Endothelial cell of umbilical vein (primary cell): ENCODE measurements around the gene CRYL1. TPM values are rescaled to one million over a fixed set of nuclear protein-coding genes. Genes with fewer than 3 reads are reported as not detected.

Experiments used
- BruUV-seq: library from RNA; stranded (reverse); fragments of 400-500 nt; replicated peaks from 2 replicates; lab custom pipeline; 2021; lab: Mats Ljungman, UMichigan
- CTCF ChIA-PET: fragments of 300-600, 350-600 bp; sonication (Branson Sonifier 250); formaldehyde crosslinking; loops from one replicate; lab custom pipeline; 2021; ENCODE audit warnings: antibody characterized with exemption, inconsistent platforms; lab: Charles Lee
- POLR2A ChIA-PET: fragments of 300-600, 350-600 bp; sonication (Branson Sonifier 250); formaldehyde crosslinking; loops from one replicate; lab custom pipeline; 2021; ENCODE audit warnings: antibody characterized with exemption, inconsistent platforms; lab: Charles Lee
- DNase-seq: peaks from one replicate; pipeline ENCODE4 v3.0.0-alpha.2; 2011; ENCODE audit warnings: low read depth, low spot score
- FAIRE-seq: peaks from 2 replicates; lab custom pipeline; 2011; peaks lifted over from hg19 to GRCh38; lab: Jason Lieb, UNC
- H2AFZ ChIP-seq: 2 replicates; pipeline ENCODE4 v1.6.0; 2012; ENCODE audit warnings: low read depth, low read length, control low read depth, inconsistent platforms
- H3K27ac ChIP-seq: 2 replicates; pipeline ENCODE4 v1.5.1; 2011; ENCODE audit warnings: low read depth, mild to moderate bottlenecking, control low read depth, low read length, moderate library complexity; ENCODE audit not compliant: insufficient read depth
- H3K27me3 ChIP-seq, 2 experiments: 2 replicates each; pipeline versions ENCODE4 v1.6.0 to v1.6.1; 2011; ENCODE audit warnings: low read length in 2 of 2, mixed read lengths in 1 of 2; ENCODE audit not compliant: control insufficient read depth in 2 of 2, insufficient read depth in 2 of 2
- H3K36me3 ChIP-seq, 2 experiments: 2 replicates in 1 of 2; 3 replicates in 1 of 2; pipeline ENCODE4 v1.5.1; 2011; ENCODE audit warnings: low read length in 2 of 2, mild to moderate bottlenecking in 1 of 2, moderate library complexity in 1 of 2; ENCODE audit not compliant: control insufficient read depth in 2 of 2, insufficient read depth in 2 of 2; ENCODE audit errors: extremely low read depth in 1 of 2
- H3K4me1 ChIP-seq: 3 replicates; pipeline ENCODE4 v1.5.1; 2011; ENCODE audit warnings: mild to moderate bottlenecking, low read length; ENCODE audit not compliant: control insufficient read depth, insufficient read depth; ENCODE audit errors: extremely low read depth
- H3K4me2 ChIP-seq: 2 replicates; pipeline ENCODE4 v1.6.1; 2011; ENCODE audit warnings: low read length, control low read depth, mixed read lengths; ENCODE audit not compliant: insufficient read depth
- H3K4me3 ChIP-seq, 3 experiments: fragments of 200-600 bp in 1 of 3; sonication (generic), shearing (Covaris generic) in 1 of 3; replicated peaks in 1 of 3; 2 replicates each; pipeline ENCODE4 v1.5.1; 2011 to 2016; ENCODE audit warnings: control low read depth in 3 of 3, low read length in 3 of 3, mild to moderate bottlenecking in 2 of 3, inconsistent platforms in 1 of 3, low read depth in 1 of 3, moderate library complexity in 1 of 3; ENCODE audit not compliant: insufficient read depth in 1 of 3
- H3K79me2 ChIP-seq: 2 replicates; pipeline ENCODE4 v1.6.0; 2012; ENCODE audit warnings: low read length, inconsistent platforms; ENCODE audit not compliant: control insufficient read depth, insufficient read depth
- H3K9ac ChIP-seq: replicated peaks from 2 replicates; pipeline ENCODE3; 2011; ENCODE audit warnings: low read length, control low read depth; ENCODE audit not compliant: insufficient read depth; ENCODE audit errors: extremely low read depth
- H3K9me1 ChIP-seq: replicated peaks from 3 replicates; pipeline ENCODE4 v1.6.0; 2011; ENCODE audit warnings: mild to moderate bottlenecking, low read length; ENCODE audit not compliant: control insufficient read depth, insufficient read depth; ENCODE audit errors: extremely low read depth
- H3K9me3 ChIP-seq: replicated peaks from 2 replicates; pipeline ENCODE4 v1.5.1; 2012; ENCODE audit warnings: low read length, inconsistent platforms; ENCODE audit not compliant: control insufficient read depth, insufficient read depth
- H4K20me1 ChIP-seq: replicated peaks from 2 replicates; pipeline ENCODE3; 2011; ENCODE audit warnings: mild to moderate bottlenecking, low read length; ENCODE audit not compliant: control insufficient read depth, insufficient read depth; ENCODE audit errors: extremely low read depth
- EZH2 ChIP-seq: IDR thresholded peaks from 2 replicates; pipeline ENCODE4 v1.6.1; 2012; ENCODE audit warnings: borderline replicate concordance, low read depth, mild to moderate bottlenecking, moderate library complexity, low read length, inconsistent platforms; ENCODE audit not compliant: severe bottlenecking
- FOS ChIP-seq: IDR thresholded peaks from 2 replicates; pipeline ENCODE4 v1.6.1; 2011; ENCODE audit warnings: mild to moderate bottlenecking, low read length, moderate library complexity, borderline replicate concordance; ENCODE audit not compliant: insufficient read depth
- GATA2 ChIP-seq: IDR thresholded peaks from 2 replicates; pipeline ENCODE4 v1.7.0; 2011; ENCODE audit warnings: low read depth, mild to moderate bottlenecking, moderate library complexity, mixed read lengths, low read length; ENCODE audit not compliant: insufficient read length, insufficient read depth
- JUN ChIP-seq: IDR thresholded peaks from 2 replicates; pipeline ENCODE4 v1.6.1; 2011; ENCODE audit warnings: borderline replicate concordance, low read depth; ENCODE audit not compliant: insufficient read length, insufficient read depth
- MYC ChIP-seq: IDR thresholded peaks from one replicate; pipeline ENCODE4 v1.6.1; 2011; ENCODE audit warnings: mild to moderate bottlenecking, low read depth, low read length
- POLR2A ChIP-seq: IDR thresholded peaks from 2 replicates; pipeline ENCODE4 v1.6.1; 2012; ENCODE audit warnings: low read depth, mild to moderate bottlenecking, control low read depth, low read length
- POLR2AphosphoS5 ChIP-seq: IDR thresholded peaks from 2 replicates; pipeline ENCODE4 v1.6.1; 2012; ENCODE audit warnings: low read depth, mild to moderate bottlenecking, control low read depth, low read length, moderate library complexity; ENCODE audit not compliant: insufficient read depth
- dilution Hi-C: fragments of 300-500 bp; cut with MboI; formaldehyde crosslinking; loops from one replicate; pipeline ENCODE4 v1.15.0; 2019; ENCODE audit warnings: low sequenced_read_pairs; ENCODE audit not compliant: extremely low pct_ligation_motif_present
- intact Hi-C: fragments of 100-400 bp; cut with micrococcal nuclease; formaldehyde crosslinking; loops from one replicate; pipeline ENCODE4 v1.10.0; 2022
- polyA plus RNA-seq, 4 experiments: library from polyadenylated mRNA; depleted of rRNA in 3 of 4; stranded (reverse) in 3 of 4; unstranded in 1 of 4; fragments of >200 nt; gene quantifications; 2 replicates each; pipeline versions ENCODE4 v1.2.1 to v1.2.3, GENCODE V29; 2011 to 2012; ENCODE audit warnings: missing spikeins in 1 of 4
- total RNA-seq: library from RNA; stranded (reverse); gene quantifications from 2 replicates; pipeline ENCODE4 v1.2.3, GENCODE V29; 2021
- TF ChIP-seq, protein P1 (sequence below), 2 donors: IDR thresholded peaks; 1 replicate in 1 of 2; 2 replicates in 1 of 2; pipeline ENCODE4 v1.5.1; 2011; ENCODE audit warnings: low read length in 2 of 2, mild to moderate bottlenecking in 2 of 2, moderate library complexity in 2 of 2, control low read depth in 1 of 2, inconsistent platforms in 1 of 2, low read depth in 1 of 2; ENCODE audit not compliant: insufficient read depth in 1 of 2; ENCODE audit errors: extremely low read depth in 1 of 2
- TF ChIP-seq, protein P2 (sequence below): IDR thresholded peaks from 2 replicates; pipeline ENCODE4 v1.6.1; 2011; ENCODE audit not compliant: insufficient read depth, insufficient read length

The CRYL1 gene
- total and polyA plus RNA-seq, 2 donors (not counting 3 experiments of a cell fraction or from before 2014, with no cell fraction given), result 13.9 to 39.0 TPM

DNA sequence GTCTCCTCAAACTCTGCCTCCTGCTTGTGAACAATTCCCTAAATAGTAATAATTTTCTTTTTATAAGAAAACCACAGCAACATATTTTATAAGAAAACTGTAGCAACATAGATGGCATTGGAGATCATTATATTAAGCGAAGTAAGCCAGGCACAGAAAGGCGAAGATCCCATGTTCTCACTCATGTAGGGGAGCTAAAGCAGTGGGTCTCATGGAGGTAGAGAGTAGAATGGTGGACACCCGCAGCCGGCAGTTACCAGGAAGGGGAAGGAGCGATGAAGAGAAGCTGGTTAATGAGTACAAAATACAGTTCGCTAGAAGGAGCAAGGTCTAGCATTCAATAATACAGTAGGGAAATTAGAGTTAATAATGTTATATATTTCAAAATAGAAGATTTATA, 42.9 kb downstream of the CRYL1 start:
- no peak overlapping the region for H3K27ac ChIP-seq
- H3K9me3 ChIP-seq, result no peaks in the 10 kb centered on the region
- no peaks in the 10 kb centered on the region for H4K20me1 ChIP-seq
- peaks cover 7% of the 10 kb centered on the region for H3K4me1 ChIP-seq
- no peaks in the 10 kb centered on the region for H3K79me2 ChIP-seq
- TF ChIP-seq POLR2AphosphoS5, result no peak
- TF ChIP-seq POLR2A, result no peak
- H3K4me2 ChIP-seq, result peak overlapping the region; percentile 63
- no peaks in the 10 kb centered on the region for H3K36me3 ChIP-seq
- dilution Hi-C loops (no loop called here), intact Hi-C loops (no loop called here)
- H3K9me1 ChIP-seq, result no peaks in the 10 kb centered on the region
- DNase-seq (no peak), FAIRE-seq (no peak)
- no peak overlapping the region for H3K4me3 ChIP-seq
- no peaks in the 10 kb centered on the region for H3K27me3 ChIP-seq
- H2AFZ ChIP-seq, result peak overlapping the region; percentile 57
- H3K9ac ChIP-seq, result no peak overlapping the region
- BruUV-seq, result no TSS peak
- CTCF ChIA-PET, result interaction anchor here (1.0 to 1.7 kb wide), 2 partner anchors 10 kb away, joined by 6 to 7 read pairs; no protein-coding TSS in a partner anchor
- POLR2A ChIA-PET, result no interaction called here

DNA sequence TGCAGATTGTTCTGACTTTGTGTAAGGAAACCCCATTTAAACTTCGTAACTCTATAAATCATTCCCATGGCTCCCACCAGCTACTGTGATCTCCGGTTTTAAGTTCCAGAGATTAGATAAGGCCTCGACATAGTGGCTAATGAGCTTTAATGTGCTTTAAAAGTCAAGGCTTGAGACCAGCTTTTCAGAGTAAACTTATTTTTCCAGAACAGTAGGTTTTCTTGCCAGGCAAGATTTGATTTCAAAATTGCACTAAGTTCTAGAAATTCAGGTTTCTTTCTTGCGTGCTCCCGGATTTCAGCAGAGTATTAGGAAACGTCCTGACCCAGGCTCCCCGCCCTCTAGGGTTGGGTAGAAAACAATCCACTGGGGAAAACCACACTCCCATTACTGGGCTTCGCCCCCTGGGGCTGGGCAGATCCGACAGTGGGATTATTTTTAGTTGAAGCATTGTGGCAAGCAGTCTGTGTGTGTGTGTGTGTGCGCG, 43.3 kb downstream of the CRYL1 start:
- POLR2A ChIA-PET, result no interaction called here
- CTCF ChIA-PET, result interaction anchor here (0.8 to 1.0 kb wide), 3 partner anchors 11 to 443 kb away, joined by 3 to 6 read pairs (median 4); no protein-coding TSS in a partner anchor
- TF ChIP-seq POLR2AphosphoS5, result no peak
- no peak for TF ChIP-seq GATA2
- no peak for TF ChIP-seq POLR2A
- TF ChIP-seq MYC, result no peak
- TF ChIP-seq FOS, result no peak
- TF ChIP-seq, protein P1, sequence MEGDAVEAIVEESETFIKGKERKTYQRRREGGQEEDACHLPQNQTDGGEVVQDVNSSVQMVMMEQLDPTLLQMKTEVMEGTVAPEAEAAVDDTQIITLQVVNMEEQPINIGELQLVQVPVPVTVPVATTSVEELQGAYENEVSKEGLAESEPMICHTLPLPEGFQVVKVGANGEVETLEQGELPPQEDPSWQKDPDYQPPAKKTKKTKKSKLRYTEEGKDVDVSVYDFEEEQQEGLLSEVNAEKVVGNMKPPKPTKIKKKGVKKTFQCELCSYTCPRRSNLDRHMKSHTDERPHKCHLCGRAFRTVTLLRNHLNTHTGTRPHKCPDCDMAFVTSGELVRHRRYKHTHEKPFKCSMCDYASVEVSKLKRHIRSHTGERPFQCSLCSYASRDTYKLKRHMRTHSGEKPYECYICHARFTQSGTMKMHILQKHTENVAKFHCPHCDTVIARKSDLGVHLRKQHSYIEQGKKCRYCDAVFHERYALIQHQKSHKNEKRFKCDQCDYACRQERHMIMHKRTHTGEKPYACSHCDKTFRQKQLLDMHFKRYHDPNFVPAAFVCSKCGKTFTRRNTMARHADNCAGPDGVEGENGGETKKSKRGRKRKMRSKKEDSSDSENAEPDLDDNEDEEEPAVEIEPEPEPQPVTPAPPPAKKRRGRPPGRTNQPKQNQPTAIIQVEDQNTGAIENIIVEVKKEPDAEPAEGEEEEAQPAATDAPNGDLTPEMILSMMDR (IDR thresholded peaks at IDR 0.05; ENCODE audit: extremely low read depth in 1 of 2, insufficient read depth in 1 of 2, low read depth in 1 of 2, low read length in 2 of 2), result no peak
- TF ChIP-seq, protein P2, sequence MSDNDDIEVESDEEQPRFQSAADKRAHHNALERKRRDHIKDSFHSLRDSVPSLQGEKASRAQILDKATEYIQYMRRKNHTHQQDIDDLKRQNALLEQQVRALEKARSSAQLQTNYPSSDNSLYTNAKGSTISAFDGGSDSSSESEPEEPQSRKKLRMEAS, result no peak
- TF ChIP-seq JUN, result no peak
- TF ChIP-seq EZH2, result no peak

More for the DNA sequence above, 43.3 kb downstream of the CRYL1 start:
- no peak overlapping the region for H3K9ac ChIP-seq
- no peaks in the 10 kb centered on the region for H3K27me3 ChIP-seq
- H3K4me1 ChIP-seq, result peaks cover 7% of the 10 kb centered on the region
- no peaks in the 10 kb centered on the region for H4K20me1 ChIP-seq
- no peaks in the 10 kb centered on the region for H3K9me1 ChIP-seq
- no peaks in the 10 kb centered on the region for H3K36me3 ChIP-seq
- H3K79me2 ChIP-seq, result no peaks in the 10 kb centered on the region
- no peak for DNase-seq
- no TSS peak for BruUV-seq
- no peak for FAIRE-seq
- dilution Hi-C loops (no loop called here), intact Hi-C loops (no loop called here)
- H3K4me2 ChIP-seq, result peak overlapping the region; percentile 63
- H3K27ac ChIP-seq, result no peak overlapping the region
- H3K4me3 ChIP-seq, result no peak overlapping the region
- H3K9me3 ChIP-seq, result no peaks in the 10 kb centered on the region
- peak overlapping the region; percentile 57 for H2AFZ ChIP-seq
